Gastrocnemius medialis (tissue), 4 donors: ENCODE results near the gene PHC2. TPM values are rescaled to one million over a fixed set of nuclear protein-coding genes. Genes with fewer than 3 reads are reported as not detected.
A peak's percentile ranks its signal among the peaks of the same experiment; 100 is the strongest.

Experiments used
- ATAC-seq, 2 donors: fragments of 150-250 bp; one replicate each; pipeline ENCODE4 v1.9.1; 2016
- DNase-seq, 2 donors: peaks; one replicate each; pipeline ENCODE4 v3.0.0-alpha.2; 2019
- H3K27ac ChIP-seq, 4 donors: fragments of 200-600 bp; sonication (generic); 1 replicate in 1 of 4; 2 replicates in 3 of 4; pipeline ENCODE4 v1.5.1; 2016 to 2018; ENCODE audit warnings: mild to moderate bottlenecking in 2 of 4, moderate library complexity in 1 of 4
- H3K27me3 ChIP-seq, 3 donors: fragments of 200-600 bp; sonication (generic) in 2 of 3; 1 replicate in 1 of 3; 2 replicates in 2 of 3; pipeline versions ENCODE4 v1.5.1 to v1.6.0; 2016 to 2019; ENCODE audit warnings: mild to moderate bottlenecking in 1 of 3, moderate library complexity in 1 of 3
- H3K36me3 ChIP-seq, 2 donors: fragments of 200-600 bp; sonication (generic) in 1 of 2; one replicate each; pipeline ENCODE4 v1.5.1; 2017 to 2018
- H3K4me1 ChIP-seq, 2 donors: fragments of 200-600 bp; sonication (generic) in 1 of 2; one replicate each; pipeline ENCODE4 v1.5.1; 2016 to 2017; ENCODE audit warnings: mild to moderate bottlenecking in 2 of 2
- H3K4me3 ChIP-seq, 4 donors: fragments of 200-600 bp; sonication (generic) in 3 of 4; 1 replicate in 1 of 4; 2 replicates in 3 of 4; pipeline ENCODE4 v1.5.1; 2016 to 2019; ENCODE audit warnings: mild to moderate bottlenecking in 2 of 4
- H3K9me3 ChIP-seq, 3 donors: fragments of 200-600 bp; sonication (generic) in 2 of 3; 1 replicate in 1 of 3; 2 replicates in 2 of 3; pipeline ENCODE4 v1.5.1; 2016 to 2019
- POLR2A ChIP-seq, 2 donors: fragments of 450-650 bp; IDR thresholded peaks; one replicate each; pipeline ENCODE4 v1.6.1; 2017; ENCODE audit warnings: antibody characterized with exemption in 2 of 2, mild to moderate bottlenecking in 2 of 2, moderate library complexity in 2 of 2
- in situ Hi-C, 4 donors: fragments of 200-750 bp; cut with MboI; loops; one replicate each; pipeline versions ENCODE4 v1.15.0 to v1.8.0; 2017; ENCODE audit warnings: low sequenced_read_pairs in 4 of 4
- intact Hi-C: fragments of 100-400 bp; cut with DNase I; formaldehyde crosslinking; loops from one replicate; pipeline ENCODE4 v1.15.1; 2023; ENCODE audit warnings: low total_unique reads
- total RNA-seq, 4 donors: library from RNA; depleted of rRNA; stranded (reverse); fragments of >200 nt; gene quantifications; one replicate each; pipeline versions ENCODE4 v1.1.0 to v1.2.3, GENCODE V29; 2016
- TF ChIP-seq, protein P1 (sequence below), 5 experiments: fragments of 450-650 bp in 3 of 5; fragments of 200-600 bp in 2 of 5; sonication (generic) in 2 of 5; IDR thresholded peaks in 4 of 5; conservative IDR thresholded peaks in 1 of 5; 1 replicate in 4 of 5; 2 replicates in 1 of 5; pipeline ENCODE4 v1.5.1; 2016 to 2019; ENCODE audit warnings: antibody characterized with exemption in 5 of 5, mild to moderate bottlenecking in 3 of 5, moderate library complexity in 3 of 5

Gene PHC2
- total RNA-seq, 4 donors from 2014 or later, result 318 to 516 (median 364) TPM

DNA sequence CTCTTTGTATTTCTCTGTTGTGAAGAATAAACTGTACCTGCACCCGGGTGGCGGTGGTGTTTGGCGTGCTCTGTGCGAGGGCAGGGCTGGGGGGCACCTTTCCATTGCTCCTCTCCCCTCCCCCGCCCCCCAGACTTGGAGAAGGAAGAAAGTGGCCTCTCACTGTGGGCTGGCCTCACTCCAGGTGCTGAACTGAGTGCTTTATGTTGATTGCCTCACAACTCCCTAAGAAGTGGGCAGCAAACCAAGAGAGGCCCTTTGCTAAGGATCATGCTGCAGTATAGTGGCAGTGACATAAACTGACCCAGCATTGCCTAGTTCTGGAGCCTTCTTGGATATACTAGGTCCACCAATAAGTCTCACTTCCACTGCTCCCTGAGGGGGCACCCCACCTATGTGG, 130.2 kb downstream of the PHC2 start:
- in situ Hi-C loops (no loop called here), intact Hi-C loops (no loop called here)
- H3K9me3 ChIP-seq, result no peaks in the 10 kb centered on the region
- H3K4me3 ChIP-seq, result no peak overlapping the region
- DNase-seq (peak in 1 of 2 donors; percentile 68), ATAC-seq (peak; percentile 39 to 52)
- no peaks in the 10 kb centered on the region for H3K27me3 ChIP-seq
- no peak for TF ChIP-seq POLR2A (IDR thresholded peaks at IDR 0.05)
- TF ChIP-seq, protein P1, sequence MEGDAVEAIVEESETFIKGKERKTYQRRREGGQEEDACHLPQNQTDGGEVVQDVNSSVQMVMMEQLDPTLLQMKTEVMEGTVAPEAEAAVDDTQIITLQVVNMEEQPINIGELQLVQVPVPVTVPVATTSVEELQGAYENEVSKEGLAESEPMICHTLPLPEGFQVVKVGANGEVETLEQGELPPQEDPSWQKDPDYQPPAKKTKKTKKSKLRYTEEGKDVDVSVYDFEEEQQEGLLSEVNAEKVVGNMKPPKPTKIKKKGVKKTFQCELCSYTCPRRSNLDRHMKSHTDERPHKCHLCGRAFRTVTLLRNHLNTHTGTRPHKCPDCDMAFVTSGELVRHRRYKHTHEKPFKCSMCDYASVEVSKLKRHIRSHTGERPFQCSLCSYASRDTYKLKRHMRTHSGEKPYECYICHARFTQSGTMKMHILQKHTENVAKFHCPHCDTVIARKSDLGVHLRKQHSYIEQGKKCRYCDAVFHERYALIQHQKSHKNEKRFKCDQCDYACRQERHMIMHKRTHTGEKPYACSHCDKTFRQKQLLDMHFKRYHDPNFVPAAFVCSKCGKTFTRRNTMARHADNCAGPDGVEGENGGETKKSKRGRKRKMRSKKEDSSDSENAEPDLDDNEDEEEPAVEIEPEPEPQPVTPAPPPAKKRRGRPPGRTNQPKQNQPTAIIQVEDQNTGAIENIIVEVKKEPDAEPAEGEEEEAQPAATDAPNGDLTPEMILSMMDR (IDR thresholded peaks at IDR 0.05 in 4 of 5, conservative IDR thresholded peaks at IDR 0.05 in 1 of 5), result no peak
- peaks cover 9 to 17% of the 10 kb centered on the region in 2 donors for H3K4me1 ChIP-seq
- H3K36me3 ChIP-seq, result peaks cover 0 to 9% of the 10 kb centered on the region in 2 donors
- peak overlapping the region in 3 of 4 donors; percentile 4 to 29 (median 28) for H3K27ac ChIP-seq

DNA sequence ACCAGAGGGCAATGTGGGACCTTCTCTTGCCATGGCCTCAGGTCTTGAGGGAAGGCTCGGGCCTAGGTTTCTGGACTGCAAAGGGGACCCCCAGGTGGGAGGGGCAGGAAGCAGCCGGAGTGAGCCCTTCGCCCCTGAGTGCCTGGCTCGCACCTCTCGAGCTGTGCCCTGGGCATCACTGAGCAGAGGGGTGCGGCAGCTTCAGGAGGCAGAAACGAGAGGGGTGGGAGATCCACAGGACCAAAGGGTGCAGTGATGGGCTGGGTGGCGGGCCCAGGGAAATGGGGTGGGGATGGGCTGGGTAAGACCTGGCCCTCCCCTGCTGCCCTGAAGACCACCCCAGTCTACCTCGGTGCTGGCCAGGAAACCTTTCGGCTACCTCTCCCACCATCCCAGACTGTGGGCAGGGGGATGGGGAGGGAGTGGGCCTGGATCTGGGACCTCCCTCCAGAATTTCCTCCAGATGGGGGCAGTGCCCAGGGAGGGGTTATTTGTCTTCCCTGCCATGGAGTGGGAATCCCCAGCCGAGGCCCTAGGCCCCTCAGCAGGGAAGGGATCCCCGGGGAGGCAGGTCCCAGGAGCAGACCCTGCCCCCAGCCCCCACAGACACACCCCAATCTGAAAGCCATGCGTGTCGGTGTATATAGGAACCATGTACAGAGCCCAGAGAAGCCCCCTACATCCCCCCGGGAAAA, 131.3 kb downstream of the PHC2 start:
- H3K36me3 ChIP-seq, result peaks cover 0 to 9% of the 10 kb centered on the region in 2 donors
- intact Hi-C loops (loop anchor here (5.0 kb wide), 2 partner anchors 82 to 313 kb away; no protein-coding TSS in a partner anchor), in situ Hi-C loops (loop anchor here (5.0 to 10.0 kb wide), 4 partner anchors 68 to 168 kb away; no protein-coding TSS in a partner anchor)

DNA sequence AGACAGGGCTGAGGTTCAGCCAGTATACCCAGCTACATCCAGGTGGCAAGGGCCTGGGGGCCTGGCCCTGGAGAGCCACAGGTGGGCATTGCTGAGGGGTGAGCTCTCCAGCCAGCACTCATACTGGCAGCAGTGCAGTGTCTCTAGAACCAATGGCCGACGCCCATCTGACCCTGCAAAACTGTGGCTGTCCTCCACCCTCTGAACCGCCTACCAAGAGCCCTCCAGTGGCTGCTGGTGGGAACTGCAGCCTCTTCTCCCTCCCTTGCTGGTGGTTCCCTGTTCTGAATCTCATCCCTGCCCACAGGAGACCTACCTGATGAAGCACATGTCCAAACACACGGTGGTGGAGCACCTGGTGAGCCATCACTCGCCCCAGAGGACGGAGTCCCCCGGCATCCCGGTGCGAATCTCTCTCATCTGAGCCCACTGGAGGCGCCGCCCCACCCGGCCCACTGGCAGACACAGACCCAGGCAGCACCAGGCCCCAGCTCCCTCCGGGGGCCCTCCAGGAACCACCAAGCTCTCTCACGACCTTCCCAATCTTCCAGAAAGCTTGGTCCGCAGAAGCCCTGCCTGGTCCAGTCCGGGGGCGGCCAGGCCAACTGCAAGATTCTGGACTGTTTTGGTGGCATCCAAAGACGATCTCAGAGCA, 132.1 kb downstream of the PHC2 start:
- Histone ChIP-seq H3K36me3 (peaks cover 0 to 11% of the 10 kb centered on the region in 2 donors), H3K9me3 (no peaks in the 10 kb centered on the region), H3K4me3 (no peak overlapping the region), H3K27me3 (no peaks in the 10 kb centered on the region), H3K4me1 (peaks cover 11 to 23% of the 10 kb centered on the region in 2 donors), H3K27ac (peak overlapping the region in 3 of 4 donors; percentile 3 to 7 (median 5))
- ATAC-seq (peak; percentile 39 to 66), DNase-seq (peak in 1 of 2 donors; percentile 71)
- TF ChIP-seq, protein P1 (IDR thresholded peaks at IDR 0.05 in 4 of 5, conservative IDR thresholded peaks at IDR 0.05 in 1 of 5), result peak; percentile 63 to 93 (median 87)
- TF ChIP-seq POLR2A (IDR thresholded peaks at IDR 0.05), result no peak
- in situ Hi-C loops, result loop anchor here (5.0 to 10.0 kb wide), 4 partner anchors 69 to 169 kb away; no protein-coding TSS in a partner anchor
- intact Hi-C loops, result loop anchor here (5.0 kb wide), 2 partner anchors 81 to 314 kb away; no protein-coding TSS in a partner anchor

More for the DNA sequence above, 131.3 kb downstream of the PHC2 start:
- Histone ChIP-seq H3K27ac (peak overlapping the region in 1 of 4 donors; percentile 11), H3K4me3 (no peak overlapping the region), H3K27me3 (no peaks in the 10 kb centered on the region), H3K9me3 (no peaks in the 10 kb centered on the region), H3K4me1 (peaks cover 11 to 23% of the 10 kb centered on the region in 2 donors)
- no peak for ATAC-seq
- TF ChIP-seq POLR2A (IDR thresholded peaks at IDR 0.05), result no peak
- TF ChIP-seq, protein P1 (IDR thresholded peaks at IDR 0.05 in 4 of 5, conservative IDR thresholded peaks at IDR 0.05 in 1 of 5), result no peak
- peak in 1 of 2 donors; percentile 13 for DNase-seq

DNA sequence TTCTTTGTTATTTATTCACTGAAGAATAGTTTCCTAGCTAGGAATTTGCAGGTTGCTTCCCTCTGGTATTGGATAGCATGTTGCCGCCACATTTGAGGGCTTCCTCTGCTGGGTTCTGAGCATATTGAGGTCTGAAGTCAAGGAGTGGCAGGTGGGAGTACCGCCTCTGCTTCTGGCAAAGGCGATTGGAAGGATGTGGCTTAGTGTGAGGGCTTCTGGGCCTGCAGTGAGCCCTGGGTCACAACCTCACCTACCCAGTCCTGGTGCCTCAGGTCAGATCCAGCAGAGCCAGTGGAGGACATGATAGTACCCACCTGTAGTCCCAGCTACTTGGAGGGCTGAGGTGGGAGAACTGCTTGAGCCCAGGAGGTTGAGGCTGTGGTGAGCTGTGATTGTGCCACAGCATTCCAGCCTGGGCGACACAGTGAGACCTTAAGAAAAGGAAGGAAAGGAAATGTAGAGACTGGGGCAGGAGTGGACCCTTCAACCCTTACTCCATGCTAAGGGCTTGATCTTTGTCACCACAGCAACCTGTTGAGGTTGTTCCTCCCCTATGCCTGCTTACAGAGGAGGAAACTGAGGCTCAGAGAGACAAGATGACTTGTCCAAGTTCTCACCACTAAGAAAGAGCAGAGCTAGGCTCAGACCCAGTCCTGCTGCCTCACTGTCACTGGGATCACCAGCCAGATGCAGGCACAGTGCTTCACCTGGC, 132.8 kb downstream of the PHC2 start:
- ATAC-seq (no peak), DNase-seq (peak in 1 of 2 donors; percentile 6)
- TF ChIP-seq POLR2A (IDR thresholded peaks at IDR 0.05), result no peak
- TF ChIP-seq, protein P1 (IDR thresholded peaks at IDR 0.05 in 4 of 5, conservative IDR thresholded peaks at IDR 0.05 in 1 of 5), result no peak
- Histone ChIP-seq H3K4me3 (no peak overlapping the region), H3K4me1 (peaks cover 11 to 23% of the 10 kb centered on the region in 2 donors), H3K27ac (peak overlapping the region in 3 of 4 donors; percentile 3 to 7 (median 5)), H3K9me3 (no peaks in the 10 kb centered on the region), H3K36me3 (peaks cover 0 to 13% of the 10 kb centered on the region in 2 donors), H3K27me3 (no peaks in the 10 kb centered on the region)
- intact Hi-C loops, result loop anchor here (5.0 kb wide), 2 partner anchors 81 to 314 kb away; no protein-coding TSS in a partner anchor
- in situ Hi-C loops, result loop anchor here (5.0 to 10.0 kb wide), 4 partner anchors 69 to 169 kb away; no protein-coding TSS in a partner anchor
